Body of pancreas (tissue), 4 donors: Measurements from ENCODE around the gene TRMT1. TPM values are rescaled to one million over a fixed set of nuclear protein-coding genes. Genes with fewer than 3 reads are reported as not detected.

ENCODE experiments used
- ATAC-seq: fragments of 150-250 bp; one replicate; pipeline ENCODE4 v1.9.1; 2016
- DNase-seq, 4 donors: peaks; one replicate each; pipeline ENCODE4 v3.0.0-alpha.2; 2019
- H3K27ac ChIP-seq, 4 donors: fragments of 200-600 bp; sonication (generic); 1 replicate in 3 of 4; 2 replicates in 1 of 4; pipeline versions ENCODE4 v1.5.1 to v1.6.1; 2016 to 2019; ENCODE audit warnings: mild to moderate bottlenecking in 1 of 4, mixed read lengths in 1 of 4, moderate library complexity in 1 of 4
- H3K27me3 ChIP-seq, 2 donors: fragments of 200-600 bp; sonication (generic); one replicate each; pipeline ENCODE4 v1.6.0; 2016; ENCODE audit warnings: mild to moderate bottlenecking in 1 of 2
- H3K36me3 ChIP-seq, 2 donors: fragments of 200-600 bp; sonication (generic); replicated peaks in 1 of 2; 2 replicates each; pipeline ENCODE4 v1.5.1; 2016; ENCODE audit warnings: low read depth in 2 of 2; ENCODE audit not compliant: insufficient read depth in 1 of 2
- H3K4me1 ChIP-seq: fragments of 200-600 bp; sonication (generic); one replicate; pipeline ENCODE4 v1.6.0; 2016
- H3K4me3 ChIP-seq, 2 donors: fragments of 200-600 bp; sonication (generic); 1 replicate in 1 of 2; 2 replicates in 1 of 2; pipeline ENCODE4 v1.5.1; 2016 to 2019
- H3K9me3 ChIP-seq, 3 donors: fragments of 200-600 bp; sonication (generic); 1 replicate in 2 of 3; 2 replicates in 1 of 3; pipeline ENCODE4 v1.5.1; 2016
- POLR2A ChIP-seq, 3 donors: fragments of 450-650 bp; IDR thresholded peaks; one replicate each; pipeline ENCODE4 v1.6.1; 2016; ENCODE audit warnings: antibody characterized with exemption in 3 of 3, mild to moderate bottlenecking in 2 of 3
- WGBS, 2 donors: methylation state at CpG; one replicate each; pipeline ENCODE4 v1.1.5; 2017; 5-methylcytosine and 5-hydroxymethylcytosine counted together
- intact Hi-C: fragments of 100-400 bp; cut with DNase I; formaldehyde crosslinking; loops from one replicate; pipeline ENCODE4 v1.15.1; 2023
- total RNA-seq, 2 donors: library from RNA; depleted of rRNA; stranded (reverse); fragments of >200 nt; gene quantifications; one replicate each; pipeline ENCODE4 v1.1.0, GENCODE V29; 2016
- TF ChIP-seq, protein P1 (sequence below), 7 experiments: fragments of 450-650 bp in 4 of 7; fragments of 200-600 bp in 3 of 7; sonication (generic) in 3 of 7; IDR thresholded peaks; one replicate each; pipeline ENCODE4 v1.5.1; 2016 to 2019; ENCODE audit warnings: antibody characterized with exemption in 7 of 7

TRMT1 gene
- total RNA-seq, 2 donors from 2014 or later = 21.5 to 36.3 TPM

DNA sequence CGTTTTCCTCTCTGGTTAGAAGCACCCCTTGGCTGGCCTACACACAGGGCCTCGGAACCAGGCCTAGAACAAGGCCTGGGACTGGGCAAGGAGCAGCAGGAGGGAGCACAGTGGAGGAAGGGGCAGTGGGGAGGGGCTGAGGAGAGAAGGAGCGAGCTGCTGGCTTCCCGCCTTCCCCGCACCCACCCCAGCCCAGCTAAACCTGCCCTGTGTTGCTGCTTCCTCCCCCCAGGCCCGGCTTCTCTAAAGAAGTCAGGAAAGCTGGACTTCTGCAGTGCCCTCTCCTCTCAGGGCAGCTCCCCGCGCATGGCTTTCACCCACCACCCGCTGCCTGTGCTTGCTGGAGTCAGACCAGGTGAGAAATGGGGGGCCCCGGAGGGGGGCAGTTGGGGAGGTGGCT, 38.2 kb downstream of the TRMT1 start:
- TF ChIP-seq POLR2A (IDR thresholded peaks at IDR 0.05) = no peak
- TF ChIP-seq, protein P1, sequence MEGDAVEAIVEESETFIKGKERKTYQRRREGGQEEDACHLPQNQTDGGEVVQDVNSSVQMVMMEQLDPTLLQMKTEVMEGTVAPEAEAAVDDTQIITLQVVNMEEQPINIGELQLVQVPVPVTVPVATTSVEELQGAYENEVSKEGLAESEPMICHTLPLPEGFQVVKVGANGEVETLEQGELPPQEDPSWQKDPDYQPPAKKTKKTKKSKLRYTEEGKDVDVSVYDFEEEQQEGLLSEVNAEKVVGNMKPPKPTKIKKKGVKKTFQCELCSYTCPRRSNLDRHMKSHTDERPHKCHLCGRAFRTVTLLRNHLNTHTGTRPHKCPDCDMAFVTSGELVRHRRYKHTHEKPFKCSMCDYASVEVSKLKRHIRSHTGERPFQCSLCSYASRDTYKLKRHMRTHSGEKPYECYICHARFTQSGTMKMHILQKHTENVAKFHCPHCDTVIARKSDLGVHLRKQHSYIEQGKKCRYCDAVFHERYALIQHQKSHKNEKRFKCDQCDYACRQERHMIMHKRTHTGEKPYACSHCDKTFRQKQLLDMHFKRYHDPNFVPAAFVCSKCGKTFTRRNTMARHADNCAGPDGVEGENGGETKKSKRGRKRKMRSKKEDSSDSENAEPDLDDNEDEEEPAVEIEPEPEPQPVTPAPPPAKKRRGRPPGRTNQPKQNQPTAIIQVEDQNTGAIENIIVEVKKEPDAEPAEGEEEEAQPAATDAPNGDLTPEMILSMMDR (IDR thresholded peaks at IDR 0.05) = no peak
- H3K4me1 ChIP-seq = peaks cover 8% of the 10 kb centered on the region
- H3K4me3 ChIP-seq = no peak overlapping the region
- H3K27me3 ChIP-seq = no peaks in the 10 kb centered on the region
- WGBS, 2 donors = 87 to 88% methylated on average over 1 to 10 of the region's 10 CpGs
- H3K9me3 ChIP-seq = no peaks in the 10 kb centered on the region
- ATAC-seq (no peak), DNase-seq (no peak)
- peaks cover 0 to 2% of the 10 kb centered on the region in 2 donors for H3K36me3 ChIP-seq
- H3K27ac ChIP-seq = no peak overlapping the region
- intact Hi-C loops = no loop called here

DNA sequence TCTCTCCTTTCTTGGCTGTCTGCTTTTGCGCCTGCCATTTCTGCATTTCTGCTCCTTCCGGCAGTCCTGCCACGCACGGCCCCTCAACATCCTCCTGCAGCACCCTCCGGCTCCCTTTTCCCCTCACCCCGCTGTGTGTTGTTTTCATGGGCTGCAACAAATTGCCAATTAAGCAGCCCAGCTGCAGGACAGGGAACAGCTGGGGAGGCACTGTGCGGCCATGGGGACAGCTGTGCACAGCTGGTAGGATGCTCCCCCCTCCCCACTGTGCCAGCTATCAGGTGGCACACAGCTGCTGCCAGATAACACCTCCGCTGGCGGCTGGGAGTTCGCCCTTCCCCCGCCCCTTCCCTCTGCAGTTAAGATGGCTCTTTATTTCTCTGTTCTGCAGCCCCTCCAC, 39.3 kb downstream of the TRMT1 start:
- H3K27me3 ChIP-seq = no peaks in the 10 kb centered on the region
- no peak for DNase-seq
- H3K4me1 ChIP-seq = peaks cover 3% of the 10 kb centered on the region
- no peak overlapping the region for H3K4me3 ChIP-seq
- 65 to 75% methylated on average over 11 of the region's 11 CpGs for WGBS, 2 donors
- intact Hi-C loops = no loop called here
- TF ChIP-seq POLR2A (IDR thresholded peaks at IDR 0.05) = no peak
- TF ChIP-seq, protein P1 (IDR thresholded peaks at IDR 0.05) = no peak
- H3K36me3 ChIP-seq = peaks cover 0 to 2% of the 10 kb centered on the region in 2 donors
- no peak for ATAC-seq
- no peak overlapping the region for H3K27ac ChIP-seq
- no peaks in the 10 kb centered on the region for H3K9me3 ChIP-seq

- H3K4me3 ChIP-seq = no peak overlapping the region
- intact Hi-C loops = no loop called here
- ATAC-seq (no peak), DNase-seq (no peak)
- H3K27me3 ChIP-seq = no peaks in the 10 kb centered on the region
- no peaks in the 10 kb centered on the region for H3K4me1 ChIP-seq
- WGBS, 2 donors = 70 to 71% methylated on average over 3 to 6 of the region's 6 CpGs
- H3K27ac ChIP-seq = no peak overlapping the region
- peaks cover 0 to 2% of the 10 kb centered on the region in 2 donors for H3K36me3 ChIP-seq
- no peak for TF ChIP-seq POLR2A (IDR thresholded peaks at IDR 0.05)
- TF ChIP-seq, protein P1 (IDR thresholded peaks at IDR 0.05) = no peak
- no peaks in the 10 kb centered on the region for H3K9me3 ChIP-seq
Observed at GRCh38 chr19:13076787-13077186, 39.8 kb downstream of the TRMT1 start.

- Histone ChIP-seq H3K9me3 (no peaks in the 10 kb centered on the region), H3K4me1 (peaks cover 3% of the 10 kb centered on the region), H3K27ac (no peak overlapping the region), H3K4me3 (no peak overlapping the region), H3K27me3 (no peaks in the 10 kb centered on the region), H3K36me3 (peaks cover 0 to 2% of the 10 kb centered on the region in 2 donors)
- DNase-seq = no peak
- TF ChIP-seq, protein P1 (IDR thresholded peaks at IDR 0.05) = no peak
- no peak for TF ChIP-seq POLR2A (IDR thresholded peaks at IDR 0.05)
- ATAC-seq = no peak
- 89 to 93% methylated on average over 8 of the region's 8 CpGs for WGBS, 2 donors
- intact Hi-C loops = no loop called here
Observed at GRCh38 chr19:13076320-13076719, 40.2 kb downstream of the TRMT1 start.

DNA sequence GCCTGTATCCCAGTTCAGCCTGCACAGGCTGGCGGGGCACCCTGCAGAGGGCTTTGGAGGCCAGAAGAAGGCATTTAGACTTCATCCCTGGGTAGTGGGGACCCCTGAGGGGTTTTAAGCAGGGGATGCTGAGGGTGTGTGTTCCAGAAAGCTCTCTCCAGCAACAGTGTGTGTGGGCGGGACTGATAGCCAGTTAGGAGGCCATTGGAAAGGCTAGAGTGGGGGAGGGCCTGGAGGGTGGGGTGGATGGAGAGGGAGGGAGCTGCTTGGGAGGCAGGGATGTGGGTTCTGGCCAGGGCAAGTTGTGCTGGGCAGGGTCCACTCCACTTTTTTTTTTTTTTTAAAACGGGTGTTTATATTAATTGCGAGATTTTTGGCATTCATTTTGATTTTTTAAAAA, 42.2 kb downstream of the TRMT1 start:
- WGBS, 2 donors = 81 to 88% methylated on average over 3 to 4 of the region's 4 CpGs
- DNase-seq = no peak
- peaks cover 0 to 2% of the 10 kb centered on the region in 2 donors for H3K36me3 ChIP-seq
- H3K27me3 ChIP-seq = no peaks in the 10 kb centered on the region
- no peak overlapping the region for H3K27ac ChIP-seq
- H3K4me3 ChIP-seq = no peak overlapping the region
- H3K4me1 ChIP-seq = peaks cover 17% of the 10 kb centered on the region
- no peak for TF ChIP-seq POLR2A (IDR thresholded peaks at IDR 0.05)
- TF ChIP-seq, protein P1 (IDR thresholded peaks at IDR 0.05) = no peak
- ATAC-seq = no peak
- intact Hi-C loops = no loop called here
- H3K9me3 ChIP-seq = no peaks in the 10 kb centered on the region
